Measurements from ENCODE around the gene RNU6-1. TPM values are rescaled to one million over a fixed set of nuclear protein-coding genes. Genes with fewer than 3 reads are reported as not detected.

RNU6-1 gene
- total RNA-seq, 1 experiment from 2014 or later: not detected

DNA sequence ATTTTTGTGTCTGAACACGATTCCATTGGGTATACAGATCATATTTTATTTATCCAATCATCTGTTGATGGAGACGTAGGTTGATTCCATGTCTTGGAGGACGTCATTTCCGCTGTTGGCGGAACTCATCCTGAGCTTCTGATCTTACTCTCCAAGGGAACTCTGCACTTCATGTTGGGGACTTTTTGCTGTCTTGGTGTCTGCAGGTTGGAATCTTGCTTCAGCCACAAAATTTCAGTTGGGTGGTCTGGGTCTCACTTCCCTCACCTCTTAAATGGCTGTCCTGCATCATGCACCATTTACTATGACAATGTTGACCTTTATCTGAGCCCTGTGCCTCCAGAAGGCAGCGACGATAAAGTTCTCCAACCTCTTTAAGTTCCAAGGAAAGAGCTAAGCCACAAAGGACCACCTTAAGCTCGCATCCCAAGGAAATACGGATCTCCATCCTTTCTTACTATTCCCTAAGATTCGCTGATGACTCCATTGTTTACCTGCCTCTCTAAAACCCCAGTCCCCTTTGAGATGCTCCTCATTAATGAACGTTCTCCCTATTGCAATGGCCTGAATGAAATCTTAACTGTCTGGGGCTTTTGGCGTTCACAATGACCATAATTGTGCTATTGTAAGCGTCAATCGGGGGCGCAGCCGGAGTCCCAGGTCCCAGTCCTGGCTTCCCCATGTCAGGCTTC lies 23.1 kb upstream of the RNU6-1 start:
- intact Hi-C loops (cut with micrococcal nuclease; ENCODE audit: unreplicated experiment) (loop anchor here (2.0 to 5.0 kb wide), 2 partner anchors 189 to 292 kb away; partner anchors contain the start of gene PIAS1), in situ Hi-C loops (cut with HindIII; ENCODE audit: low pct_unique_long_range_greater_than_20kb, low sequenced_read_pairs) (no loop called here)
- ChIA-PET CTCF (interaction anchor here (0.5 to 1.7 kb wide), 3 partner anchors 10 to 445 kb away, joined by 3 to 10 read pairs (median 4); no protein-coding TSS in a partner anchor), POLR2A (interaction anchor here (0.6 kb wide), 1 partner anchor 53 kb away, joined by 19 read pairs; no protein-coding TSS in a partner anchor)
- H3K27ac ChIP-seq (ENCODE audit: low read length): peak overlapping the region; percentile 89
- H3K4me3 ChIP-seq (ENCODE audit: low read depth in 2 of 2, low read length in 2 of 2): peak overlapping the region in 1 of 2 experiments; percentile 62; a peak in 2 of 4 replicates
- no peaks in the 10 kb centered on the region for H3K9me3 ChIP-seq (ENCODE audit: control insufficient read depth, insufficient read depth, low read depth, low read length)
- DNase-seq (ENCODE audit: low read depth, low spot score) (no peak), ATAC-seq (peak; percentile 32)
- no peaks in the 10 kb centered on the region for H3K36me3 ChIP-seq (ENCODE audit: control insufficient read depth, insufficient read depth, low read length)
- H3K27me3 ChIP-seq (ENCODE audit: control insufficient read depth, insufficient read depth, low read length): no peaks in the 10 kb centered on the region
- BruUV-seq (replicated peaks): no TSS peak
- peaks cover 27% of the 10 kb centered on the region for H3K4me1 ChIP-seq (ENCODE audit: control insufficient read depth, insufficient read depth, low read length)
- TF ChIP-seq, protein P1, sequence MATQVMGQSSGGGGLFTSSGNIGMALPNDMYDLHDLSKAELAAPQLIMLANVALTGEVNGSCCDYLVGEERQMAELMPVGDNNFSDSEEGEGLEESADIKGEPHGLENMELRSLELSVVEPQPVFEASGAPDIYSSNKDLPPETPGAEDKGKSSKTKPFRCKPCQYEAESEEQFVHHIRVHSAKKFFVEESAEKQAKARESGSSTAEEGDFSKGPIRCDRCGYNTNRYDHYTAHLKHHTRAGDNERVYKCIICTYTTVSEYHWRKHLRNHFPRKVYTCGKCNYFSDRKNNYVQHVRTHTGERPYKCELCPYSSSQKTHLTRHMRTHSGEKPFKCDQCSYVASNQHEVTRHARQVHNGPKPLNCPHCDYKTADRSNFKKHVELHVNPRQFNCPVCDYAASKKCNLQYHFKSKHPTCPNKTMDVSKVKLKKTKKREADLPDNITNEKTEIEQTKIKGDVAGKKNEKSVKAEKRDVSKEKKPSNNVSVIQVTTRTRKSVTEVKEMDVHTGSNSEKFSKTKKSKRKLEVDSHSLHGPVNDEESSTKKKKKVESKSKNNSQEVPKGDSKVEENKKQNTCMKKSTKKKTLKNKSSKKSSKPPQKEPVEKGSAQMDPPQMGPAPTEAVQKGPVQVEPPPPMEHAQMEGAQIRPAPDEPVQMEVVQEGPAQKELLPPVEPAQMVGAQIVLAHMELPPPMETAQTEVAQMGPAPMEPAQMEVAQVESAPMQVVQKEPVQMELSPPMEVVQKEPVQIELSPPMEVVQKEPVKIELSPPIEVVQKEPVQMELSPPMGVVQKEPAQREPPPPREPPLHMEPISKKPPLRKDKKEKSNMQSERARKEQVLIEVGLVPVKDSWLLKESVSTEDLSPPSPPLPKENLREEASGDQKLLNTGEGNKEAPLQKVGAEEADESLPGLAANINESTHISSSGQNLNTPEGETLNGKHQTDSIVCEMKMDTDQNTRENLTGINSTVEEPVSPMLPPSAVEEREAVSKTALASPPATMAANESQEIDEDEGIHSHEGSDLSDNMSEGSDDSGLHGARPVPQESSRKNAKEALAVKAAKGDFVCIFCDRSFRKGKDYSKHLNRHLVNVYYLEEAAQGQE (IDR thresholded peaks at IDR 0.05; ENCODE audit: insufficient read depth in 1 of 2, low read depth in 2 of 2, low read length in 1 of 2): no peak
- TF ChIP-seq POLR2AphosphoS5 (IDR thresholded peaks at IDR 0.05; ENCODE audit: low read depth, low read length): no peak
- no peak for TF ChIP-seq TCF7L2 (IDR thresholded peaks at IDR 0.05; ENCODE audit: low read depth, low read length)
- TF ChIP-seq, protein P2, sequence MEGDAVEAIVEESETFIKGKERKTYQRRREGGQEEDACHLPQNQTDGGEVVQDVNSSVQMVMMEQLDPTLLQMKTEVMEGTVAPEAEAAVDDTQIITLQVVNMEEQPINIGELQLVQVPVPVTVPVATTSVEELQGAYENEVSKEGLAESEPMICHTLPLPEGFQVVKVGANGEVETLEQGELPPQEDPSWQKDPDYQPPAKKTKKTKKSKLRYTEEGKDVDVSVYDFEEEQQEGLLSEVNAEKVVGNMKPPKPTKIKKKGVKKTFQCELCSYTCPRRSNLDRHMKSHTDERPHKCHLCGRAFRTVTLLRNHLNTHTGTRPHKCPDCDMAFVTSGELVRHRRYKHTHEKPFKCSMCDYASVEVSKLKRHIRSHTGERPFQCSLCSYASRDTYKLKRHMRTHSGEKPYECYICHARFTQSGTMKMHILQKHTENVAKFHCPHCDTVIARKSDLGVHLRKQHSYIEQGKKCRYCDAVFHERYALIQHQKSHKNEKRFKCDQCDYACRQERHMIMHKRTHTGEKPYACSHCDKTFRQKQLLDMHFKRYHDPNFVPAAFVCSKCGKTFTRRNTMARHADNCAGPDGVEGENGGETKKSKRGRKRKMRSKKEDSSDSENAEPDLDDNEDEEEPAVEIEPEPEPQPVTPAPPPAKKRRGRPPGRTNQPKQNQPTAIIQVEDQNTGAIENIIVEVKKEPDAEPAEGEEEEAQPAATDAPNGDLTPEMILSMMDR (IDR thresholded peaks at IDR 0.05): no peak
- no peak for TF ChIP-seq SIN3A (IDR thresholded peaks at IDR 0.05; ENCODE audit: borderline replicate concordance, insufficient read depth, low read depth, low read length)

DNA sequence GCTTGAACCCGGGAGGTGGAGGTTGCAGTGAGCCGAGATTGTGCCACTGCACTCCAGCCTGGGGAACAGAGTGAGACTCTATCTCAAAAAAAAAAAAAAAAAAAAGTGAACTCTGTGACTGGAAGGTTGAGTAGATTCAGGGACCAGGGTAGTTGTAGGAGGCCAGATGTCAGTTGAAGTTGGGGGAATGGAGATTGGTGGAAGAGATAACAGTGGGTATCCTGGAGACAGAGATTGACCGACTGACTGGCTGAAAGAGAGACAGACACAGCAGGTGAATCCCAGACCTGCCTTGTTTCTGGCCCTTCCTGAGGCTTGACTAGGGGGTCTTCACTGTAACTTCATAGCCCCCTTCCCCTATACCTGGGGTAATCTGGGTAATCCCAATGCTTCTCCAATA lies 22.1 kb upstream of the RNU6-1 start:
- H3K9me3 ChIP-seq (ENCODE audit: control insufficient read depth, insufficient read depth, low read depth, low read length): no peaks in the 10 kb centered on the region
- no peak for ATAC-seq
- in situ Hi-C loops (cut with HindIII; ENCODE audit: low pct_unique_long_range_greater_than_20kb, low sequenced_read_pairs) (no loop called here), intact Hi-C loops (cut with micrococcal nuclease; ENCODE audit: unreplicated experiment) (loop anchor here (2.0 to 5.0 kb wide), 2 partner anchors 190 to 293 kb away; partner anchors contain the start of gene PIAS1)
- TF ChIP-seq SIN3A (IDR thresholded peaks at IDR 0.05; ENCODE audit: borderline replicate concordance, insufficient read depth, low read depth, low read length) (no peak), POLR2AphosphoS5 (IDR thresholded peaks at IDR 0.05; ENCODE audit: low read depth, low read length) (no peak), TCF7L2 (IDR thresholded peaks at IDR 0.05; ENCODE audit: low read depth, low read length) (no peak)
- TF ChIP-seq, protein P2 (IDR thresholded peaks at IDR 0.05): no peak
- TF ChIP-seq, protein P1 (IDR thresholded peaks at IDR 0.05; ENCODE audit: insufficient read depth in 1 of 2, low read depth in 2 of 2, low read length in 1 of 2): no peak
- peaks cover 27% of the 10 kb centered on the region for H3K4me1 ChIP-seq (ENCODE audit: control insufficient read depth, insufficient read depth, low read length)
- no TSS peak for BruUV-seq (replicated peaks)
- H3K4me3 ChIP-seq (ENCODE audit: low read depth in 2 of 2, low read length in 2 of 2): no peak overlapping the region
- no peak overlapping the region; the same call in 1 of the 2 replicates for H3K27ac ChIP-seq (ENCODE audit: low read length)
- no peaks in the 10 kb centered on the region for H3K27me3 ChIP-seq (ENCODE audit: control insufficient read depth, insufficient read depth, low read length)
- POLR2A ChIA-PET: no interaction called here
- no peak for DNase-seq (ENCODE audit: low read depth, low spot score)
- CTCF ChIA-PET: no interaction called here
- H3K36me3 ChIP-seq (ENCODE audit: control insufficient read depth, insufficient read depth, low read length): no peaks in the 10 kb centered on the region
